Type B pancreatic cell (in vitro differentiated cells): ENCODE results near the gene CYB5R3. TPM values are rescaled to one million over a fixed set of nuclear protein-coding genes. Genes with fewer than 3 reads are reported as not detected.
"Not testable (repeated sequence)": the region's sequence is repeated elsewhere in the genome, so short reads cannot be mapped to it uniquely, and the experiment has no call there.

Experiments used
- DNase-seq: peaks from one replicate; pipeline ENCODE4 v3.0.0; 2021; ENCODE audit warnings: mixed read lengths; ENCODE audit not compliant: unreplicated experiment; ENCODE audit errors: extremely low spot score
- H3K27ac Mint-ChIP-seq: 2 replicates; pipeline ENCODE4 v1.8.0; 2021; ENCODE audit warnings: mild to moderate bottlenecking, mixed read lengths
- H3K27me3 Mint-ChIP-seq: 2 replicates; pipeline ENCODE4 v1.8.0; 2021; ENCODE audit warnings: mixed read lengths
- H3K36me3 Mint-ChIP-seq: 2 replicates; pipeline ENCODE4 v1.8.0; 2021; ENCODE audit warnings: mixed read lengths
- H3K4me1 Mint-ChIP-seq: one replicate; pipeline ENCODE4 v1.8.0; 2021; ENCODE audit warnings: mixed read lengths; ENCODE audit not compliant: unreplicated experiment
- H3K4me3 Mint-ChIP-seq: 2 replicates; pipeline ENCODE4 v1.8.0; 2021; ENCODE audit warnings: mild to moderate bottlenecking, mixed read lengths
- H3K9me3 Mint-ChIP-seq: 2 replicates; pipeline ENCODE4 v1.8.0; 2021; ENCODE audit warnings: mixed read lengths
- CTCF ChIP-seq: fragments of 200-600 bp; sonication (generic); conservative IDR thresholded peaks from 2 replicates; pipeline ENCODE4 v1.5.0; 2021; ENCODE audit warnings: antibody characterized with exemption, mild to moderate bottlenecking
- total RNA-seq: library from RNA; stranded (reverse); gene quantifications from 2 replicates; pipeline ENCODE4 v1.2.1, GENCODE V29; 2021; ENCODE audit warnings: low replicate concordance

CYB5R3 gene
- total RNA-seq, 1 donor from 2014 or later, result 102 TPM

- Mint-ChIP-seq H3K36me3 (no peaks in the 10 kb centered on the region), H3K27ac (no peak overlapping the region), H3K27me3 (no peaks in the 10 kb centered on the region), H3K9me3 (no peaks in the 10 kb centered on the region), H3K4me1 (peaks cover 21% of the 10 kb centered on the region), H3K4me3 (no peak overlapping the region)
- DNase-seq, result no peak
- TF ChIP-seq CTCF, result no peak
Observed at GRCh38 chr22:42679691-42680090, 30.5 kb upstream of the CYB5R3 start.

GRCh38 chr22:42678894-42679293 lies 29.7 kb upstream of the CYB5R3 start:
- no peak for TF ChIP-seq CTCF
- Mint-ChIP-seq H3K36me3 (no peaks in the 10 kb centered on the region), H3K4me1 (peaks cover 18% of the 10 kb centered on the region)

GRCh38 chr22:42677936-42678335 lies 28.7 kb upstream of the CYB5R3 start:
- not testable (repeated sequence) for H3K36me3 Mint-ChIP-seq, H3K27me3 Mint-ChIP-seq, H3K9me3 Mint-ChIP-seq, H3K4me3 Mint-ChIP-seq, DNase-seq, H3K27ac Mint-ChIP-seq
- H3K4me1 Mint-ChIP-seq, result peaks cover 10% of the 10 kb centered on the region

More at GRCh38 chr22:42678894-42679293, 29.7 kb upstream of the CYB5R3 start:
- H3K4me3 Mint-ChIP-seq, result no peak overlapping the region
- no peak for DNase-seq
- no peaks in the 10 kb centered on the region for H3K9me3 Mint-ChIP-seq
- H3K27me3 Mint-ChIP-seq, result no peaks in the 10 kb centered on the region
- no peak overlapping the region for H3K27ac Mint-ChIP-seq

- Mint-ChIP-seq H3K36me3 (no peaks in the 10 kb centered on the region), H3K27me3 (no peaks in the 10 kb centered on the region), H3K4me1 (peaks cover 9% of the 10 kb centered on the region), H3K27ac (no peak overlapping the region), H3K4me3 (no peak overlapping the region), H3K9me3 (no peaks in the 10 kb centered on the region)
- DNase-seq, result no peak
- TF ChIP-seq CTCF, result no peak
Observed at GRCh38 chr22:42676059-42676607, 26.9 kb upstream of the CYB5R3 start.

- no peak overlapping the region for H3K4me3 Mint-ChIP-seq
- DNase-seq, result no peak
Observed at GRCh38 chr22:42673898-42674401, 24.8 kb upstream of the CYB5R3 start.

GRCh38 chr22:42673071-42673470 lies 23.9 kb upstream of the CYB5R3 start:
- H3K4me3 Mint-ChIP-seq, DNase-seq, H3K4me1 Mint-ChIP-seq, H3K36me3 Mint-ChIP-seq, H3K27ac Mint-ChIP-seq, H3K9me3 Mint-ChIP-seq, H3K27me3 Mint-ChIP-seq: not testable (repeated sequence)

More at GRCh38 chr22:42673898-42674401, 24.8 kb upstream of the CYB5R3 start:
- no peaks in the 10 kb centered on the region for H3K27me3 Mint-ChIP-seq
- H3K4me1 Mint-ChIP-seq, result peaks cover 9% of the 10 kb centered on the region
- no peaks in the 10 kb centered on the region for H3K36me3 Mint-ChIP-seq
- no peak overlapping the region for H3K27ac Mint-ChIP-seq
- TF ChIP-seq CTCF, result no peak
- H3K9me3 Mint-ChIP-seq, result no peaks in the 10 kb centered on the region
